Dedifferentiated amniotic fluid mesenchymal stem cell (primary cell): ENCODE data around the gene BASP1.
"Not testable (repeated sequence)": the region's sequence is repeated elsewhere in the genome, so short reads cannot be mapped to it uniquely, and the experiment has no call there.

ENCODE experiments used
- DNase-seq: peaks from one replicate; pipeline ENCODE4 v3.0.0-alpha.2; 2016; ENCODE audit errors: extremely low spot score

Gene BASP1

GRCh38 chr5:17256171-17256570 is 38.7 kb downstream of the BASP1 start:
- DNase-seq = no peak

GRCh38 chr5:17256839-17257238 is 39.4 kb downstream of the BASP1 start:
- no peak for DNase-seq

- no peak for DNase-seq
Observed at GRCh38 chr5:17257705-17258273, 40.4 kb downstream of the BASP1 start.

DNA sequence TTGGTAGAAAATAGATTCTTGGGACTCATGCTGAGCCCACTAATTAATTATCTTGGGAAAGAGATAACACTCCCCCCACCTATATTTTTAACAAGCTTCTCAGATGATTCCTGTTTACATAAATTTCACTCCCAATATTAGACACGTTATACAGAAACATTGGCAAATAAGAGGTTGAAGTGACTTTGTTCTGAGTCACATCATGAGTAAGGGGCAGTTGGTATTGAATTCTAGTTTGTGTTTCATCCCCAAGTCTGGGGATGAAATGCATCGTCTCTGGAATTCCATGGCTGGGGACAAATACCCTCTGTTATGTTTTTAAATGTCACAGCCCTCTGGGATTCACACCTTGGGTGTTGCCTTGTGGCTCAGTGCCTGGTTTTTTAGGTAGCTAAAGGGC is 41.0 kb downstream of the BASP1 start:
- no peak for DNase-seq

GRCh38 chr5:17259012-17259411 is 41.6 kb downstream of the BASP1 start:
- not testable (repeated sequence) for DNase-seq

- no peak for DNase-seq
Observed at GRCh38 chr5:17259630-17260257, 42.3 kb downstream of the BASP1 start.

DNA sequence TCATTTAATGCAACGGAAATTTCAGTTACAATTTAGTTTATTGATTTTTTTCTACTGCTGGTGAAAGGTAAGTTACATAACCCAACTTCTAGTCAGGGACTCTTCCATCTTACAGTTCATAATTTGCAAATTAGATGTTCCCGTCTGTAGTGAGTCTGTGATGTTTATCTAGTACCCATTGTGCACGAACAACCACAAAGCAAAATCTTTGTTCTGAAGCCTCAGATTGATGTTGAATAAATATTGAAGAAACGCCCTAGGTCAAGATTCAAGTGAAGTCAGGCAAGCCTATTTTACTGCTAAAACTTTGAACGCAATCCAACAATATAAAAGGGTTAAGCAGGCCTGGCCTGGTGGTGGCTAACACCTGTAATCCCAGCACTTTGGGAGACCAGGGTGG is 43.1 kb downstream of the BASP1 start:
- no peak for DNase-seq

- no peak for DNase-seq
Observed at GRCh38 chr5:17261075-17261474, 43.6 kb downstream of the BASP1 start.

GRCh38 chr5:17265041-17265440 is 47.6 kb downstream of the BASP1 start:
- no peak for DNase-seq

DNA sequence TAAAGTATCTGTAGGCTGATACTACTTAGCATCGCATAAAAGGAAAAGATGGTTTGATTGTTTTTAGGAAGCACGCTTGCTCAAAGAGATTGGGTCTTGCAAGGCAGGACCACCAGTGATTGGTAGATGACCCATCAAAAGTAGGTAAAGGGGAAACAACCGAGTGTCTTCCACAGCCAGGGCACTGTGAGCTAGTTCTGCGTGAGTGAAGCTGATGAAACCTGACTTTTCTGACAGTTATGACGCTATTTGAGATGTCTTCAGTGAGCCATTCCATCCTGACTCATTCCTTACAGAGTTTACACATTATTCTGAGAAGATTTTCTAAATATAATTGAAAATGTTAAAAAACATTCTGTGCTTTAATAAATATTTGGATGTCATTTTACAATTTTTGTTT is 49.7 kb downstream of the BASP1 start:
- DNase-seq = no peak

GRCh38 chr5:17269201-17269600 is 51.8 kb downstream of the BASP1 start:
- DNase-seq = no peak

- no peak for DNase-seq
Observed at GRCh38 chr5:17272111-17272510, 54.7 kb downstream of the BASP1 start.

- DNase-seq = no peak
Observed at GRCh38 chr5:17275289-17276158, 58.1 kb downstream of the BASP1 start.

DNA sequence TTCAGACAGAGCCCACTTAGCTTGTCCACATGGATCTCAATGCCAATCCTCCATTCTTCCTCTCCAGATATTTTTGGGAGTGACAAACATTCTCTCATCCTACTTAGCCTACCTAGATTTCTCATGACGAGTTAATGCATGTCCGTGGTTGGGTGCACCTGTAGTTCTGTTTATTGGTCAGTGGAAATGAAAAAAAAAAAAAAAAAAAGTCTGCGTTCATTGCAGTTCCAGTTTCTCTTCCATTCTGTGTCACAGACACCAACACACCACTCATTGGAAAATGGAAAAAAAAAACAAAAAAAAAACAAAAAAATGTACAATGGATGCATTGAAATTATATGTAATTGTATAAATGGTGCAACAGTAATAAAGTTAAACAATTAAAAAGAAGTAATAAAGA is 59.0 kb downstream of the BASP1 start:
- DNase-seq = no peak

GRCh38 chr5:17277907-17278306 is 60.5 kb downstream of the BASP1 start:
- no peak for DNase-seq

GRCh38 chr5:17278931-17279330 is 61.5 kb downstream of the BASP1 start:
- DNase-seq = no peak

DNA sequence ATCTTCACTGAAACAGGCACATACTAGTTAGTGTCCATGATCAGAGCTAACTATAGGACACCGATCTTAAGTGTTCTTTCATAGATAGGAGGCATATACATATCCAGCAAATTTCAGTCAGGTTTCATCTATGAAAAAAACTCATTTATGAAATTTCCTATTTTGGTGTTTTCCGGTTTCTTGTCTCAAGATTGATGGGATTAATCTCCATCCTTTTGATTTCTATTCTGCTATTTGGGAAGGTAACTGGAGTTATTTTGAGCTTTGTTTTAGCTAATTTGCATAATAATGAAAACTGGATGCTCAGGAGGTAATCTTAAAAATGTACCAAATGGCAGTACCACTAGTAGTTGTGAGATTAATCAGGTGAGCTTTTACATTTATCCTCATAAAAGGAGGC is 62.1 kb downstream of the BASP1 start:
- no peak for DNase-seq

- no peak for DNase-seq
Observed at GRCh38 chr5:17282283-17283120, 65.1 kb downstream of the BASP1 start.

GRCh38 chr5:17283121-17283415 is 65.6 kb downstream of the BASP1 start:
- no peak for DNase-seq

DNA sequence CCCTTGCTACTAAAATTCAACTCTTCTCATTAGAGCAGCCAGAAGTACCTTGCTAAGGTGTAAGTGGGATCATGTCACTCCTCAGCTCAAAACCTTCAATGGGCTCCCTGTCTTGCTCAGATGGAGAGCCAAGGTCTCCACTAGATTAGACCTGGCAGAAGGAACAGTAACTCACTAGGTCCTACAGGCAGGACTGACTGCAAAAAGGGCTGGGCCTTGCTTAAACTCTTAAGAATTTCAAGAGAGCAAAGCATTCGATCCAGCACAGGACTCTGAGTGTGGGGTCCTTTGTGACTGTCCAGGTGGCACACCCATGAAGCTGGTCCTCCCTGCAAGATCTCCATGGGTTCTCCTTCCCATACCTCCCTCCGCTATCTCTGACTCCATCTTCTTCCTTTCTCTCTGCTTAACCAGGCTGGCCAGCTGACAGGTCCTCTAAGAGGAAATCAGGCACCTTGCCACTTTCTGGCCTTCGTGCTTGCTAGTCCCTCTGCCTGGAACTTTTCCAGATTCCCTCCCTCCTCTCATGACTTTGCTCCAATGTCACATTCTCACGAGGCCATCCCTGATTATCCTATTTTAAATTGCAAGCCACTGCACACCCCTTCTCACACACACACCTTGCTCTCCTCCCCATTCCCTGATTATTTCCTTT is 70.2 kb downstream of the BASP1 start:
- DNase-seq = no peak

- DNase-seq = no peak
Observed at GRCh38 chr5:17288570-17288969, 71.1 kb downstream of the BASP1 start.
